AG09309 (cell line): Measurements from ENCODE around the gene CD7.

Experiments used
- DNase-seq: peaks from one replicate; pipeline ENCODE4 v3.0.0-alpha.2; 2010; ENCODE audit warnings: low read depth
- H3K4me3 ChIP-seq: 2 replicates; pipeline ENCODE4 v1.5.1; 2011; ENCODE audit warnings: mild to moderate bottlenecking, low read depth, low read length, moderate library complexity; ENCODE audit not compliant: control insufficient read depth
- TF ChIP-seq, protein P1 (sequence below): IDR thresholded peaks from 2 replicates; pipeline ENCODE4 v1.5.1; 2011; ENCODE audit warnings: mild to moderate bottlenecking, low read depth, low read length, inconsistent platforms; ENCODE audit not compliant: insufficient read depth, control insufficient read depth; ENCODE audit errors: missing control alignments

CD7 gene

DNA sequence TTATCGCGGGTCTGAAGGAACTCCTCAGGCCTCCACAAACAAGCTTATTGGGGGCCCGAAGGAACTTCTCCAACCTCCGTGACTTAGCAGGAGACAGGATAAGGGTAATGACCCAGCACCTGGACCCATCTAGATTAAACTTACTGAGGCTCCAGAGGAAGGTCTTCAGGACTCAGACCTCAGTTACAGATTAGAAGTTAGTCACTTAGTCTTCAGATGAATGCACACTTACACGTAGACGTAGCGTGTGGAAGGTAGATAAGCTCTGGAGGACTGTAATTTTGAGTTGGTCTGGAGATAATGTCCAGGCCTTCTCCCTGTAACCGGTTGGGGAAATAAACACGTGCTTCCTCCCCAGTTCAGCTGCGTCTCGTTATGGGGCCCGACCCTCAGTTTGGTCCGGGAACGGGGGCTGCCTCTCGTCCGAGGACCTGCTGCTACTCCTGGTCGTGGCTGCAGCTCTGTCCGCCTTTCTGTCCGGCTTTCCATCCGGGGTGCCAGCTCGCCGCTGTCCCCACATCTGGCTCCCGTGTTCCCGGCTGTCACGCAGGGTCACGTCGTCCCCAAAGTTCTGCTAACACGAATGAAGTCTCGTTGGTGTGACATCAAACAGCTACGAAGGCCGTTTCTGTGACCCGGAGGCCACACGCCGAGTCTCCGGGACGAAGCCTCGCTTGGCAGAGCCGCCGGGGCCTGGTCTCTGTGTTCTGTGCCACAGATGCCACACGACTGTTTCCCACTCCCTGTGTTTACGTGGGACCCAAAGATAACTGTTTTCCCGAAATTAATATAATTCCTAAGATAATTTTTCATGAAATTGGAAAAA, 28.0 kb upstream of the CD7 start:
- no peak overlapping the region for H3K4me3 ChIP-seq
- TF ChIP-seq, protein P1, sequence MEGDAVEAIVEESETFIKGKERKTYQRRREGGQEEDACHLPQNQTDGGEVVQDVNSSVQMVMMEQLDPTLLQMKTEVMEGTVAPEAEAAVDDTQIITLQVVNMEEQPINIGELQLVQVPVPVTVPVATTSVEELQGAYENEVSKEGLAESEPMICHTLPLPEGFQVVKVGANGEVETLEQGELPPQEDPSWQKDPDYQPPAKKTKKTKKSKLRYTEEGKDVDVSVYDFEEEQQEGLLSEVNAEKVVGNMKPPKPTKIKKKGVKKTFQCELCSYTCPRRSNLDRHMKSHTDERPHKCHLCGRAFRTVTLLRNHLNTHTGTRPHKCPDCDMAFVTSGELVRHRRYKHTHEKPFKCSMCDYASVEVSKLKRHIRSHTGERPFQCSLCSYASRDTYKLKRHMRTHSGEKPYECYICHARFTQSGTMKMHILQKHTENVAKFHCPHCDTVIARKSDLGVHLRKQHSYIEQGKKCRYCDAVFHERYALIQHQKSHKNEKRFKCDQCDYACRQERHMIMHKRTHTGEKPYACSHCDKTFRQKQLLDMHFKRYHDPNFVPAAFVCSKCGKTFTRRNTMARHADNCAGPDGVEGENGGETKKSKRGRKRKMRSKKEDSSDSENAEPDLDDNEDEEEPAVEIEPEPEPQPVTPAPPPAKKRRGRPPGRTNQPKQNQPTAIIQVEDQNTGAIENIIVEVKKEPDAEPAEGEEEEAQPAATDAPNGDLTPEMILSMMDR: no peak
- no peak for DNase-seq

DNA sequence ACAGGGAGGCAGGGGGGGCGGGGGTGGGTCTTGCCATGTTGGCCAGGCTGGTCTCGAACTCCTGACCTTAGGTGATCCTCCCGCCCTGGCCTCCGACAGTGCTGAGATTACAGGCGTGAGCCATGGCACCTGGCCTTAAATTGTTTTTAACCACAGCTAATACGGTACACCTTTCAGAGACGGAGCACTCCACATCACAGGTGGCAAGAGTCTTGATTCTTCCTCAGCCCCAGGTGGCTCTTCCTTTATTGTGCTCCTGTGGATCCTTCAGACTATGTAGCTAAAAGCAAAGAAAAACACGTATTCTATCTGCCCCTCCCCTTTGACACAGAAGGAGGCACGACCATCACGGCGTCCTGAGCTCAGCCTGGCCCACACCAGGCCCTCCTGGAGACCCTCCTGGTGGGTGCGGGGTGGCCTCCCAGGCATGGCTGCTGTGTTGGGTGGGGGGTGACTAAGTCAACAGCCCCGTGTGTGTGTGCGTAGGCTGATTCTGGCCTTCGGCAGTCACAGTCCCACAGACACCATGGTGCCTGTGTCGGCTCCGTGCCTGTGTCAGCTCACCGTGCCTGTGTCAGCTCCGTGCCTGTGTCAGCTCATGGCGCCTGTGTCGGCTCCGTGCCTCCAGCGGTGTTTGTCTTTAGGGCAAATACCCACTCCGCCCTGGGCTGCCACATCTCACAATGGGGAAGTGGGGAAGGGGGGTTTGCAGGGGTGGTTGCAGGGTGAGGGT, 26.9 kb upstream of the CD7 start:
- TF ChIP-seq, protein P1: no peak
- H3K4me3 ChIP-seq: no peak overlapping the region
- DNase-seq: no peak

DNA sequence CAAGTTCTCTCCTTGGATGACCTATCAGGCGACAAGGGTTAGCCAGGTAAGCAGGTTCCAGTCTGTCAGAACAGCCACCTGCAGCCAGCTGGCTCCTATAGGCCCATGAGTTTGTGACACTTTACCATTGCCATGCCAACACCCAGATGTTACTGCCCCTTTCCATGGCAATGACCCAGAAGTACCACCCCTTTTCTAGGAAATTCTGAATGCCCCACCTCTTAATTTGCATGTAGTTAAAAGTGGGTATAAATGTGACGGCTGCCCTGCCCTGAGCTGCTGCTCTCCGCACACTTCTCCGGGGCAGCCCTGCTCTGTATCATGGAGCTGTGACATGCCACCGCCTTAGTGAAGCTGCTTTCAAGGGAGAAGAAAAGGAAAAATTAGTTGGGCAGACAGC, 26.2 kb upstream of the CD7 start:
- no peak overlapping the region for H3K4me3 ChIP-seq
- DNase-seq: no peak
- TF ChIP-seq, protein P1: no peak

DNA sequence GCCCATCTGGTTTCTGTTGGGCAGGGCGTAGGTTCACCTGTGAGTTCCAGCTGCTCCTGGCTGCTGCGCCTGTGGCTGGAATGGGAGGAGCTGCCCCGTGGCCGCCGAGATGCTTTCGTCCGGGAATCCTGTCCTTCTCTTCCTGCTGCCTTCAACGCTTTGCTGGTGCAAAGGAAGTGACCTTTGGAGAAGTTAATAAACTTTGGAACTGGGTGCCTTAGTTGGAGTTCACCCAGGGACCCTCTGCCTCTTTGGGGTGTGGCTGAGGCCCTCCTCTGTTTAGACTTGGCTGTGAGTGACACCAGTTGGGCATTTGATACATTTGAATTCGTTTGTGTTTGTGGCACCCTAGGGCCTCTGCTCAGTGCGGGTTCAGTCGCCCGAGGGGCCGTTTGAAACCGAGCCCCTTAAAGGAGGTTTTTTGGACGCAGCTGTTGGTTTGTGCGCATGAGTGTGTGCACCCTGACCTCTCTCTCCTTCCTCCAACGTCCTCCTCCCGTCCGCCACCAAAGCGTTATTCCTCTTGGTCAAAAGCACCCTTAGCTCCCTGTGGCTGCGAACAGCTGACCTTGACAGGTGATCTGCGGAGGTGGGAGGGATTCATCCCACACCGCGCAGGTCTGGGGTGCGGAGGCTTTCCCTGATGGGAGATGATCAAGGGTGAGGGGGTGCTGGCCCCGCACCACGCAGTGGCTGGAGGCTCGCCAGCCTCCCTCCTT, 25.1 kb upstream of the CD7 start:
- TF ChIP-seq, protein P1: no peak
- DNase-seq: no peak
- no peak overlapping the region for H3K4me3 ChIP-seq

DNA sequence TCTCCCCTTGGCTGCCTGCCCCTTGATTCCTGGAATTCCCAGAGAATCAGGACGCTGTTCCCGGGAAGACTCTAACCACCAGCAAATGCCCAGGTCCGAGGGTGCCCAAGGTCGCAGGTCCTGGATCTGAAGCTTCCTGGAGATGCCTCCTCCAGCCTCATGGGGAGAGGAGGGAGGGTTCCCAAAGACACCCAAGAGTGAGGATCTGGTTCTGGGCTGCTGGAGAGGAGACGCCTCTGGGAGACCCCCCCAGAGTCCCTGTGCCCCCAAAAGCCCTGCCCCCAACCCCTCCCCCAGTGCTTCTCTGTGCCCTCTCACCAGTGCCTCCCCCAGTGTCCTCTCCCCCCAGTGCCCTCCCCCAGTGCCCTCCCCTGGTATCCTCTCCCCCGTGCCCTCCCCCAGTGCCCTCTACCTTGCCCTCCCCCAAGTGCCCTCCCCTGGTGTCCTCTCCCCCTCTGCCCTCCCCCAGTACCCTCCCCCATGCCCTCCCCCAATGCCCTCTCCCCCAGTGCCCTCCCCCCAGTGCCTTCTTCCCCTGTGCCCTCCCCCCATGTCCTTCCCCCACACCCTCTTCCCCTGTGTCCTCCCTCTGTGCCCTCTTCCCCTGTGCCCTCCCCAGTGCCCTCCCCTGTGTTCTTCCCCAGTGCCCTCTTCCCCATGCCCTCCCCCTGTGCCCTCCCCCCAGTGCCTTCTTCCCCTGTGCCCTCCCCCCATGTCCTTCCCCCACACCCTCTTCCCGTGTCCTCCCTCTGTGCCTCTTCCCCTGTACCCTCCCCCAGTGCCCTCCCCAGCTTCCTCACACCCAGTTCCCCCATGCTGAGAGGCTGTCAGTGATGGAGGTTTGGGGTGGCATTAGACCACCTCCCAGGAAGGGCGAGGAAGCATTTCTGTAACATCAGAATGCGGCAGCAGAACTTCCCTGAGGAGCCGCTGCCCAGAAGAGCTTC, 22.5 kb upstream of the CD7 start:
- TF ChIP-seq, protein P1: no peak
- peak overlapping the region; percentile 31 for H3K4me3 ChIP-seq
- no peak for DNase-seq
